Activated naive CD4-positive, alpha-beta T cell treated with anti-CD3 and anti-CD28 coated beads, Interleukin-2, amount 50 U/mL, for 16 hours (primary cell): ENCODE measurements around the gene ZNF70.

Source experiments
- DNase-seq: peaks from one replicate; pipeline ENCODE4 v3.0.0-alpha.2; 2020

ZNF70 gene

GRCh38 chr22:23715806-23716375 is 35.0 kb downstream of the ZNF70 start:
- no peak for DNase-seq

DNA sequence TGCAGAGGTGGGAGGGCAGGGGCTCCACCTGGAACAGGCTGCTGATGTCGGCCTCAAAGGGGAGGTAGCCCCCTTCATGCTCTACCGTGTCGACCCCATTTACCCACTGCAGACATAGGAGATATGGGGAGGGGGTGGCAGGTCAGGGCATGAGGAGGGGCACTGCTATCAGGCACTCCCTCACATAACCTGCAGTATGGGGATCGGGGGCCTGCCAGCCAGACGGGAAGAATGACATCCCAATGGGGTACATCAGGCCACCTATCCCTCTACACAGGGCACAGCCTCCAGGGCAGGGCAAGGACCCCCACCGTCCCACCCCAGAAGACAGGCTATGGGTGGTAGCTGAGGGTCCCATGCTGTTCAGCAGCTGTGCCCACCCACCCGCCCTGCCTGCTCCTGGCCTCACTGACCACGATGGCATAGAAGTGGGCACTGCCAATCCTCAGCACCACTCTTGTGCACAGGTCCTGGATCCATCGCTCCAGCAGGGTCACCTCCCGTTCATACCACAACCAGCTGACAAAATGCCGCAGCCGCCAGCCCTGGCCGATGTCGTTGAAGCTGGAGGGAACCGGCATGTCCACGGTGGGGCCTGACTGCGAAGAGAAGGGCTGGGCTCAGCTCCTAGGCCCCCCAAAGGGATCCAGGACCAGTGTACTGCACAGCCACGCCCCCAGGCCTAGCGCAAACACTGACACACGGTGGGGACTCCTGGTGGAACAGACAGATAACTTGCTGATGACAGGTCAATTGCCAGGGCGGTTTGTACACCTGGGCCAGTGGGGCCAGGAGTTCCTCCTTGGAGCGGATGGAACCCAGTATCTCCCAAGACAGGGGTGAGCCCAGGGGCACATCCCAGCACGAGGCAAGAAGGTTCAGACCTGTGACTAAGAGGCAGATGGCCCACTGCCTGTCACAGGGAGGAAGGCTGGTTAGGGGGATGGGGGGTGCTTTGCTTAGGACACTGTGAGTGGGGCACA is 36.0 kb downstream of the ZNF70 start:
- DNase-seq: no peak

DNA sequence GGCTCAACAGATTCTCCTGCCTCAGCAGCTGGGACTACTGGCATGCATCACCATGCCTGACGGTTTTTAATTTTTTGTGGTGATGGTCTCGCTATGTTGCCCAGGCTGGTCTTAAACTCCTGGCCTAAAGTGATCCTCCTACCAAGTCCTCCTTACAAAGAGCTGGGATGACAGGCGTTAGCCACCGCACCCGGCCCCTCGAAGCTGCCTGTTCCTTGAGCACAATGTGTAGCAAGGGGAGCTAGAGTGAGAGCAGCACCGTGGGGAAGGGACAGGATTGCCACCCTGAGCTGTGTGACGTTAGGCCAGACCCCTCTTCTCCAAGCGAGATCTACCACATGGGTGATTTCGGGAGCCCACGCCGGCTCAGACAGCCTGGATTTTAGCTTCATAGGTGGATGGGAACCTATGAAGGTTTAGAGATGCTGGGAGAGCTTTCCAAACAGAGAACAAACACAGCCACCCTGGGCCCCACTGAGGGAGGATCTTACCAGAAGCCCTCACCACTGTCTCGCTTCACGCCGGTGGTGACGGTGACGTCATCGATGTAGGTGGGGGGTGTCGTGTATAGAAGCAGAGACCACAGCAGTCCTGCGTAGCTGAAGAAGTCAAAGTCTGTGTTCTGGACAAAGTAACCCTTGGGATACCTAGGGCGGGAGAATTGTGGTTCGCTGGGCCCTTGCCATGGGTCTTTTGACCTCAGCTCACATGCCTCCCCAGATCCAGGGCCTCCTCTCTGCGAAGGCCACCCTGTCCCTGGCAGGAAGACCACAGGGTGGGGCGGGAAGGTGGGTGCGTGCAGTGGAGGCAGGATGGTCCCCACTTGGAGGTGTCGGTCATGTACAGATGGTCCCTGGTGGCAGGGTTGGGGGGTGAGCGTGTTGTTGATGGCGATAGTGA is 37.0 kb downstream of the ZNF70 start:
- DNase-seq: no peak

- no peak for DNase-seq
These were observed 38.7 kb downstream of the ZNF70 start for GRCh38 chr22:23712256-23712655.

DNA sequence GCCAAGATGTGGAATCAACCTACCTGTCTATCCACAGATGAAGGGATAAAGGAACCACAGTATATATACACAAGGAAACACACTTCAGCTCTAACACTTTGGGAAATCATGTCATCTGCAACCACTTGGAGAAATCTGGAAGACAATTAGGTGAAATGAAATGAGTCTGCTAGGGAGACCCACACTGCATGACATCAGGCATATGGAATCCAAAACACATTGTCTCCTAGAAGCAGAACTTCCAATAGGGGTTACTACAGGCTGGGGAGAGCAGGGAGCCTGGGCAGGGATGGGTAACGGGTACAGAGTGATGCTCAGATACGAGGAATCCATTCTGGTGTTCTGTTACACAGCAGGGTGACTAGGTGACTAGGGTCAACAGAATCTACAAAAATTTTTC is 41.8 kb downstream of the ZNF70 start:
- no peak for DNase-seq

DNA sequence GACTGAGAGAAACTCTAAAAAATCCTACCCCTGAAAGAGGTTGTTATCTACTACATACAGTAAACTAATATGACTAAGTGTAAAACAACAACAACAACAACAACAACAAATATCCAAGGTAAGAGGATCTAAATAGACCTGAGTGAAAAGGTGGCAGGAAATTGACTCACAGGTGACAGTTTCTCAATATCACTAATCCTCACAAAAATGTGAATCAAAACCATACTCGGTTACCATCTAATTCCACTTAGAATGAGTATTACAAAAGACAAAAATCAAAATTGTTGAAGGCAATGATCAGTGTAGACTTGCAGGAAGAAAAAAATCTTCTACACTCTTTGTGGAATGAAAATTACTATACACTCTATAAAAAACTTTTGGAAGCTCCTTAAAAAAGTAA is 42.6 kb downstream of the ZNF70 start:
- DNase-seq: no peak

GRCh38 chr22:23705358-23705757 is 45.6 kb downstream of the ZNF70 start:
- no peak for DNase-seq

DNA sequence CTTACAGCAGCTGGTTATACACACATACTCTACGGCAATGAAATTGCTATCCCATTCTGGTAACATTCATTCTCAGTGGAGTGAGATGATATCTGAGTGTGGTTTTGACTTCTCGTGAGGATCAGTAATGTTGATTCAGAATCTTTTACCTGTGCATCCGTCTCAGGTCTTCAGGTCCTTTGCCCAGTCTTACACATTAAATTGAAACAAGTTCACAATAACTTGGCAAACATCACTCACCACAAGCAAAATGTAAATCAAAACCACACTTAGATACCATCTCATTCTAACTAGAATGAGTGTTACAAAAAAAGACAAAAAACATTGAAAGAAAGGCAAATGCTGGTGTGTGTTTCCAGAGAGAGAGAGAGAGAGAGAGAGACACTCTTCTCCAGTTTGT is 46.1 kb downstream of the ZNF70 start:
- no peak for DNase-seq

DNA sequence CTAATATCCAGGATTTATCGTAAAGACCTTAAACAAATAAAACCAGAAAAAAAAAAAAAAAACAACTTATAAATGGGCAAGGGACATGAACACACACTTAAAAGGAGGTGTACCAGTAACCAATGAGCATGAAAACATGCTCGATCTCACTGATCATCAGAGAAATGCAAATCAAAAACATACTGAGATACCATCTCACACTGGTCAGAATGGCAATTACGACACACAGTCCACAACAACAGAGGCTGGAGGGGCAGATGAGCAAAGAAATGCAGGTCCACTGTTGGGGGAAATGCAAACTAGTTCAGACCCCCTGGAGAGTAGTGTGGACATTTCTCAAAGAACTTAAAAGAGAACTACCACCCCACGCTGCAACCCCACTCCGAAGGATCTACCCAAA is 46.9 kb downstream of the ZNF70 start:
- no peak for DNase-seq

- DNase-seq: no peak
These were observed 50.2 kb downstream of the ZNF70 start for GRCh38 chr22:23700706-23701105.

DNA sequence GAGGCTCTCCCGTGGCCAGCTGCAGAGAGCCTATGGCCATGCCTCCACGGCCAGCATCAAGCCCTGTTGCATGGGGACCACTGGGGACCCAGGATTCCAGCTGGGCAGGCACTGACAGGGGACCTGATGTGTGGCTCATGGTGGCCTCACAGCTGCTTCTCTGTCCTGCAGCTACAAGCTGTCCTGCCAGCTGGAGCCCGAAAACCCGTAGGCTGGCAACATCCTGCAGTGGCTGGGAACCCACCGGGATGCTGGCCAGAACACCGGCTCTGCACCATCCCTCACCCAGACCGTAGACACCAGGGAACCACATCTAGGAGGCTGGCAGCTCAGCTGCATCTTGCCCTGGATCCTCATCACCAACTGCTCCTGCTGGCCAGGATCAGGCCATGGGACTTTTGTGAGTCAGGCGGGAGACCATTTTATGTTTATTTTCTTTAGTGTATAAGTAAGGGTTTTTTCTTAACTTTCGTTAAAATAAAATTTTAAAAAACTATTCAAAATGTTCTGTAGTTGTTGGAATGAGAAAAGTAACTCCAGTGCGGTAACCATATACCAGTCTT is 52.2 kb downstream of the ZNF70 start:
- no peak for DNase-seq

DNA sequence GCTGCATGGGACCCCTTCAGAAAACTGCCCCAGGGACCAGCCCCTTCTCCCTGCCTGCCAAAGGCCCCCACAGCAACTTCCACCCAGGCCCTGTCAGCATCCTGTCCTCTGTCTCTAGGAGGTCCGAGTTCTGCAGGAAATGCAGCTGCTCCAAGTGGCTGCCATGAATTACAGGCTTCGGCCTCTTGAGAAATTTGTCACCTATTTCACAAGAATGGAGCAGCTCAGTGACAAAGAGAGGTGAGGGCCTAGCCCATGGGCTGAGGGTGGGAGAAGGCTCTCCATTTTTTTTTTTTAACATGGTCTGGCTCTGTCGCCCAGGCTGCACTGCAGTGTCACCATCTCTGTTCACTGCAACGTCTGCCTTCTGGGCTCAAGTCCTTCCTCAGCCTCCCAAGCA is 52.8 kb downstream of the ZNF70 start:
- DNase-seq: no peak

- DNase-seq: no peak
These were observed 53.6 kb downstream of the ZNF70 start for GRCh38 chr22:23697031-23697970.

- DNase-seq: peak; percentile 75
These were observed 54.5 kb downstream of the ZNF70 start for GRCh38 chr22:23696326-23696851.

GRCh38 chr22:23695571-23696325 is 55.2 kb downstream of the ZNF70 start:
- no peak for DNase-seq

DNA sequence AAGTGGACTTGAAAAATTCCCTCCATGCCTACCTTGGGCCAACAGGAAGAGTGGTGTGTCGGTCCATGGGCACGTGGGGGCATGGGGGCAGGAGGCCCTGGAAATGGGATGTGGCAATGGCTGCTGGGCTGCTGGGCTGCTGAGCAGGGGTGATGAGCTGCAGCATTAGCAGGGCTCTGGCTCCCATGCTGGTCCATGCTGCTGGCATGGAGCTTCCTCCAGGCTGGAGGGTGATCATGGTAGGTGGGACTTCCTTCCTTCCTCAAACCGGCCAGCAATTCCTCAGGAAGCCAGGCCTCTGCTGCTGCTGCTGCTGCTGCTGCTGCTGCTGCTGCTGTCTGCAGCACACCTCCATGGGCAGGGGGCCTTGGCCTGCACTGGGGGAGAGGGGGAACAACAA is 55.8 kb downstream of the ZNF70 start:
- no peak for DNase-seq

GRCh38 chr22:23693979-23694680 is 56.8 kb downstream of the ZNF70 start:
- DNase-seq: no peak

- no peak for DNase-seq
These were observed 58.2 kb downstream of the ZNF70 start for GRCh38 chr22:23692598-23693291.

DNA sequence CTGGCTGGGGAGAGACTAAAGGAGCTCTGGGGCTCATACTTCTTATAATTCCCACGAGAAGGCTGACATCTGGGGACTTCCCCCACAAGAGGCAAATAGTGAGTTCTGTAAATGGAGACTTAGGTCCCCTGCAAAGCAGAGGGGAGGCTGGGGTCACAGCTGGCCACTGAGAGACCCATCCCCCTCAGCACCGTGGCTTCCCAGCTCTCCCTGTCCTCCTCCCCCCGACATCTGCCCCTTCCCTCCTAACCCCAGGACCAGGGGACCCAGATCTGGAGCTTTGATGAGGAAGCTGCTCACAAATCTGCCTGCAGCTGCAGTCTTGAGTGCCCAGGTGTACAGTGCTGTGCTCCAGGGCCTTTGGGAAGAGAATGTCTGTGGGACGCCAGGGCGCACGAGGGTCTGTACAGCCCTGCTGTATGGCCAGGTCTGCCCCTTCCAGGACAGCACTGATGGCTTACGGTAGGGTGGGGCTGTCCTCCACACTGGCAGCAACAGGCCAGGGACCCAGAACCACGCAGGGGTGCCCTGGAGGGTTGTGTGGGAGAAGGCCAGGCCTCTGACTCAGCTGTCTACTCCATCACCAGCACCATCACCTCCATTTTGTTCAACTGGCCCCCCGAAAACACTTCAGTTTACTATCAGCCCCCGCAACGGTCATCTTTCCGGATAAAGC is 59.0 kb downstream of the ZNF70 start:
- no peak for DNase-seq
